Keratinocyte (primary cell): Measurements from ENCODE around the gene MXRA8.

Source experiments
- CTCF ChIP-seq, 3 experiments: IDR thresholded peaks in 1 of 3; conservative IDR thresholded peaks in 1 of 3; optimal IDR thresholded peaks in 1 of 3; 2 replicates in 2 of 3; 3 replicates in 1 of 3; pipeline versions ENCODE3 to v1.5.1; 2011; ENCODE audit warnings: low read length in 3 of 3, mild to moderate bottlenecking in 3 of 3, moderate library complexity in 2 of 3, control low read depth in 1 of 3, inconsistent platforms in 1 of 3; ENCODE audit not compliant: insufficient read depth in 2 of 3; ENCODE audit errors: extremely low read depth in 1 of 3
- EZH2 ChIP-seq: IDR thresholded peaks from one replicate; pipeline ENCODE4 v1.6.1; 2012; ENCODE audit warnings: inconsistent platforms, mild to moderate bottlenecking, low read length, moderate library complexity

GRCh38 chr1:1311107-1312104 lies 46.9 kb downstream of the MXRA8 start:
- TF ChIP-seq EZH2: no peak
- no peak for TF ChIP-seq CTCF (optimal IDR thresholded peaks at IDR 0.05 in 1 of 3, IDR thresholded peaks at IDR 0.05 in 1 of 3, conservative IDR thresholded peaks at IDR 0.05 in 1 of 3; ENCODE audit: extremely low read depth in 1 of 3, insufficient read depth in 2 of 3, low read length in 3 of 3)
